ENCODE results near the gene CD36.

CD36 gene

GRCh38 chr7:80629023-80629422 is 9.4 kb upstream of the CD36 start:
- no peak for DNase-seq

- DNase-seq, result peak; percentile 75
Observed at GRCh38 chr7:80630608-80631405, 7.6 kb upstream of the CD36 start.

GRCh38 chr7:80631421-80631820 is 7.0 kb upstream of the CD36 start:
- no peak for DNase-seq

GRCh38 chr7:80632139-80632538 is 6.3 kb upstream of the CD36 start:
- no peak for DNase-seq

- DNase-seq, result no peak
Observed at GRCh38 chr7:80632819-80633218, 5.6 kb upstream of the CD36 start.

GRCh38 chr7:80634505-80634904 is 3.9 kb upstream of the CD36 start:
- DNase-seq, result no peak

GRCh38 chr7:80635533-80635932 is 2.9 kb upstream of the CD36 start:
- no peak for DNase-seq

- DNase-seq, result no peak
Observed at GRCh38 chr7:80635998-80636397, 2.4 kb upstream of the CD36 start.

GRCh38 chr7:80636709-80637108 is 1.7 kb upstream of the CD36 start:
- DNase-seq, result no peak

- no peak for DNase-seq
Observed at GRCh38 chr7:80637454-80637853, 988 bp upstream of the CD36 start.

- DNase-seq, result no peak
Observed at GRCh38 chr7:80639011-80639410, 569 bp downstream of the CD36 start.

- no peak for DNase-seq
Observed at GRCh38 chr7:80640846-80641245, 2.4 kb downstream of the CD36 start.

GRCh38 chr7:80641548-80641947 is 3.1 kb downstream of the CD36 start:
- no peak for DNase-seq

GRCh38 chr7:80642871-80643270 is 4.4 kb downstream of the CD36 start:
- no peak for DNase-seq

GRCh38 chr7:80643336-80643915 is 5.0 kb downstream of the CD36 start:
- DNase-seq, result no peak

- no peak for DNase-seq
Observed at GRCh38 chr7:80644054-80644453, 5.6 kb downstream of the CD36 start.

- no peak for DNase-seq
Observed at GRCh38 chr7:80646083-80646865, 7.8 kb downstream of the CD36 start.

GRCh38 chr7:80647436-80647835 is 9.0 kb downstream of the CD36 start:
- no peak for DNase-seq

- DNase-seq, result no peak
Observed at GRCh38 chr7:80648031-80648600, 9.7 kb downstream of the CD36 start.

- DNase-seq, result no peak
Observed at GRCh38 chr7:80649011-80649410, 10.6 kb downstream of the CD36 start.

- no peak for DNase-seq
Observed at GRCh38 chr7:80650030-80650429, 11.6 kb downstream of the CD36 start.

GRCh38 chr7:80651471-80651870 is 13.0 kb downstream of the CD36 start:
- DNase-seq, result no peak

- DNase-seq, result no peak
Observed at GRCh38 chr7:80653244-80653643, 14.8 kb downstream of the CD36 start.

GRCh38 chr7:80654887-80655340 is 16.5 kb downstream of the CD36 start:
- no peak for DNase-seq

Data from NCI-H2029 treated with DMSO at 0.1 percent for 48 hours (cell line).